Measurements from ENCODE around the gene CHST9. TPM values are rescaled to one million over a fixed set of nuclear protein-coding genes. Genes with fewer than 3 reads are reported as not detected.

The CHST9 gene
- total and polyA plus RNA-seq, 2 experiments from 2014 or later, result 15.5 to 16.8 TPM

- no peak overlapping the region for H3K27ac ChIP-seq (ENCODE audit: low read depth)
- ATAC-seq (no peak), DNase-seq (ENCODE audit: low spot score) (no peak)
- H3K4me2 ChIP-seq, result no peak overlapping the region
- no peaks in the 10 kb centered on the region for H3K9me3 Mint-ChIP-seq
- H2AFZ ChIP-seq, result no peak overlapping the region
- H3K4me1 Mint-ChIP-seq, result no peaks in the 10 kb centered on the region
- no peak overlapping the region for H3K27ac Mint-ChIP-seq
- no peaks in the 10 kb centered on the region for H4K20me1 ChIP-seq (replicated peaks; ENCODE audit: insufficient read depth)
- no peaks in the 10 kb centered on the region for H3K27me3 Mint-ChIP-seq (ENCODE audit: insufficient read depth, low read depth, poor library complexity)
- no peaks in the 10 kb centered on the region for H3K36me3 Mint-ChIP-seq (ENCODE audit: low read depth)
- H3K9me2 ChIP-seq (ENCODE audit: insufficient read depth), result no peaks in the 10 kb centered on the region
- H3K79me2 ChIP-seq (replicated peaks; ENCODE audit: insufficient read depth), result no peaks in the 10 kb centered on the region
- H3K4me1 ChIP-seq (ENCODE audit: insufficient read depth), result no peaks in the 10 kb centered on the region
- no peak overlapping the region for H3K4me3 ChIP-seq
- H3K4me3 Mint-ChIP-seq, result no peak overlapping the region
- no peaks in the 10 kb centered on the region for H3K36me3 ChIP-seq (ENCODE audit: insufficient read depth)
- TF ChIP-seq STAT1 (IDR thresholded peaks at IDR 0.05; ENCODE audit: unreplicated experiment), result no peak
- TF ChIP-seq ZNF331 (CRISPR knock-in tag; IDR thresholded peaks at IDR 0.05; ENCODE audit: low read depth), result no peak
- no peak for TF ChIP-seq ETS1 (IDR thresholded peaks at IDR 0.05)
- no peak for TF ChIP-seq EZH2phosphoT487 (IDR thresholded peaks at IDR 0.05; ENCODE audit: unreplicated experiment)
- TF ChIP-seq JUNB (IDR thresholded peaks at IDR 0.05; ENCODE audit: unreplicated experiment), result no peak
- no peak for TF ChIP-seq REST (IDR thresholded peaks at IDR 0.05; ENCODE audit: unreplicated experiment)
- no peak for TF ChIP-seq CREB1 (CRISPR knock-in tag; IDR thresholded peaks at IDR 0.05; ENCODE audit: low read depth)
- TF ChIP-seq ZNF114 (CRISPR knock-in tag; IDR thresholded peaks at IDR 0.05), result no peak
- TF ChIP-seq POLR2AphosphoS5 (IDR thresholded peaks at IDR 0.05; ENCODE audit: low read depth), result no peak
- no peak for TF ChIP-seq ZNF462 (CRISPR knock-in tag; IDR thresholded peaks at IDR 0.05)
- TF ChIP-seq CTCF (conservative IDR thresholded peaks at IDR 0.05; ENCODE audit: low read depth in 2 of 2), result no peak
- no peak for TF ChIP-seq EZH2 (IDR thresholded peaks at IDR 0.05; ENCODE audit: low read depth, unreplicated experiment)
- no peak for TF ChIP-seq NANOG (IDR thresholded peaks at IDR 0.05; ENCODE audit: borderline replicate concordance)
- H3K27me3 ChIP-seq (ENCODE audit: insufficient read depth), result no peaks in the 10 kb centered on the region
- H3F3A ChIP-seq (replicated peaks; ENCODE audit: low read depth), result no peaks in the 10 kb centered on the region
Observed at GRCh38 chr18:27042177-27042576, 142.9 kb downstream of the CHST9 start.
